ENCODE measurements around the gene AXDND1. TPM values are rescaled to one million over a fixed set of nuclear protein-coding genes. Genes with fewer than 3 reads are reported as not detected.

AXDND1 gene
- total and polyA plus RNA-seq, 9 of the 15 experiments (the other 6 are each of a cell fraction or from before 2014, with no cell fraction given): 0.03 to 0.13 (median 0.06) TPM; not detected in 5

DNA sequence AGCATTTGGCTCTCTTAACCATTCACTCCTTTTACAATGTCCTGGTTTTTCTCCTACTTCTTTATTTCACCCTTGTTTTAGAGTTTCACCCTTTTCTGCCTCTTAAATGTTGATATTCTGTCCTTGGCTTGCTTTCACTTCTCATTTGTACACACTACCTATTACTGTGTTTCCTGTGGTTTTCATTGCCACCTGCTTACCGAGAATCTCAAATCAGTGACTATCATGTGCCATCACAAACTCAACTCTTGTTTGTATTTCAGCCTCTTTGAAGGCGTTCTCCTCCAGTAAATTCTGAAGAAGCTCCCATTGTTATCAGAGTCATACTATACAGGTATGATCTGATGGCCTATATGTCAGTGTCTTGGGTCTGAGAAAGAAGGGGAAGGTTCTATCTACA, 144.3 kb downstream of the AXDND1 start (continued):
- TF ChIP-seq HEY1 (CRISPR knock-in tag; IDR thresholded peaks at IDR 0.05; ENCODE audit: borderline replicate concordance) (no peak), PHF21A (IDR thresholded peaks at IDR 0.05; ENCODE audit: borderline replicate concordance, low read depth) (no peak), ZNF184 (CRISPR knock-in tag; IDR thresholded peaks at IDR 0.05) (no peak), POLR3G (IDR thresholded peaks at IDR 0.05; ENCODE audit: extremely low read depth, insufficient read length, insufficient replicate concordance) (no peak), ZNF77 (CRISPR knock-in tag; IDR thresholded peaks at IDR 0.05) (no peak), NCOA1 (IDR thresholded peaks at IDR 0.05; ENCODE audit: low read depth) (no peak), ZNF57 (CRISPR knock-in tag; IDR thresholded peaks at IDR 0.05) (no peak), PHB2 (IDR thresholded peaks at IDR 0.05; ENCODE audit: low read depth) (no peak), HDAC8 (tag; IDR thresholded peaks at IDR 0.05) (no peak), RBM14 (IDR thresholded peaks at IDR 0.05; ENCODE audit: borderline replicate concordance, insufficient read depth, low read depth, low read length) (no peak), BRD9 (IDR thresholded peaks at IDR 0.05; ENCODE audit: low read depth, partially characterized antibody) (no peak)
- TF ChIP-seq, protein P1, sequence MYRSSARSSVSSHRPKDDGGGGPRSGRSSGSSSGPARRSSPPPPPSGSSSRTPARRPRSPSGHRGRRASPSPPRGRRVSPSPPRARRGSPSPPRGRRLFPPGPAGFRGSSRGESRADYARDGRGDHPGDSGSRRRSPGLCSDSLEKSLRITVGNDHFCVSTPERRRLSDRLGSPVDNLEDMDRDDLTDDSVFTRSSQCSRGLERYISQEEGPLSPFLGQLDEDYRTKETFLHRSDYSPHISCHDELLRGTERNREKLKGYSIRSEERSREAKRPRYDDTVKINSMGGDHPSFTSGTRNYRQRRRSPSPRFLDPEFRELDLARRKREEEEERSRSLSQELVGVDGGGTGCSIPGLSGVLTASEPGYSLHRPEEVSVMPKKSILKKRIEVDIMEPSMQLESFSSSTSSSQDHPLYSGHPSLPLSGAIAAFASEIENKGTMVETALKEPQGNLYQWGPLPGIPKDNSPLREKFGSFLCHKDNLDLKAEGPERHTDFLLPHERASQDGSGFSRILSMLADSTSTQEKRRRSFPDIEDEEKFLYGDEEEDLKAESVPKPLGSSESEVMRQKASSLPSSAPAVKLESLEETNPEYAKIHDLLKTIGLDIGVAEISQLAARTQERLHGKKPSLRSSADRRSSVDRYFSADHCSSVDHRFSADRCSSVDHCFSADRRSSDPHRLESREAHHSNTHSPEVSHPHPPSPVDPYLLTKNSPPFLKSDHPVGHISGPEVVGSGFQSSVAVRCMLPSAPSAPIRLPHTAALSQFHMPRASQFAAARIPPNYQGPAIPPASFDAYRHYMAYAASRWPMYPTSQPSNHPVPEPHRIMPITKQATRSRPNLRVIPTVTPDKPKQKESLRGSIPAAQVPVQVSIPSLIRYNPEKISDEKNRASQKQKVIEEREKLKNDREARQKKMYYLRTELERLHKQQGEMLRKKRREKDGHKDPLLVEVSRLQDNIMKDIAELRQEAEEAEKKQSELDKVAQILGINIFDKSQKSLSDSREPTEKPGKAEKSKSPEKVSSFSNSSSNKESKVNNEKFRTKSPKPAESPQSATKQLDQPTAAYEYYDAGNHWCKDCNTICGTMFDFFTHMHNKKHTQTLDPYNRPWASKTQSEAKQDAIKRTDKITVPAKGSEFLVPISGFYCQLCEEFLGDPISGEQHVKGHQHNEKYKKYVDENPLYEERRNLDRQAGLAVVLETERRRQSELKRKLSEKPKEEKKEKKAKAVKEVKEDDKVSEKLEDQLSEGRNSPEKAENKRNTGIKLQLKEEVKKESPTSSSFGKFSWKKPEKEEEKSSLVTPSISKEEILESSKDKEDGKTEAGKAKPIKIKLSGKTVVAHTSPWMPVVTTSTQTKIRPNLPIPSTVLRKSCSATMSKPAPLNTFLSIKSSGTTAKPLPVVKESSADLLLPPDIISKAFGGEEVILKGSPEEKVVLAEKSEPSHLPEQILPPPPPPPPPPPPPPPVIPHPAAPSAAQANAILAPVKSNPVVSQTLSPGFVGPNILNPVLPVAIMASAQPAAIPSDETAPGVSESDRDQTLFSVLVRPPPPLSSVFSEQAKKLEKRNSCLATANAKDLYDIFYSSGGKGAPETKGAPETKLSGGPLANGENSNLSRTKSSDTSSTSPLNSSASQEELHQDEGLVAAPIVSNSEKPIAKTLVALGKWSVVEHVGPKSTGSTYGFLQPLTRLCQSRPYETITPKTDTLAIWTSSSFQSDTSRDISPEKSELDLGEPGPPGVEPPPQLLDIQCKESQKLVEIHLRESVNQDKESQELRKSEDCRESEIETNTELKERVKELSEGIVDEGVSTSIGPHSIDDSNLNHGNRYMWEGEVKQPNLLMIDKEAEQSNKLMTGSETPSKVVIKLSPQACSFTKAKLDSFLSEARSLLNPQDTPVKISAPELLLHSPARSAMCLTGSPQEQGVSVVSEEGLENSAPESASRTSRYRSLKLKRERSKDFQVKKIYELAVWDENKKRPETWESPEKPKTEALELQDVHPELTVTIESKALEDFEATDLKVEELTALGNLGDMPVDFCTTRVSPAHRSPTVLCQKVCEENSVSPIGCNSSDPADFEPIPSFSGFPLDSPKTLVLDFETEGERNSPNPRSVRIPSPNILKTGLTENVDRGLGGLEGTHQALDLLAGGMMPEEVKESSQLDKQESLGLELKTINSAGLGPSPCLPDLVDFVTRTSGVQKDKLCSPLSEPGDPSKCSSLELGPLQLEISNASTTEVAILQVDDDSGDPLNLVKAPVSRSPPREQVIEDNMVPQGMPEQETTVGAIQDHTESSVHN (IDR thresholded peaks at IDR 0.05; ENCODE audit: borderline replicate concordance in 1 of 2, low read depth in 1 of 2): no peak

All from K562 (cell line).